Testis (tissue), 3 donors: ENCODE results near the gene KATNB1. TPM values are rescaled to one million over a fixed set of nuclear protein-coding genes. Genes with fewer than 3 reads are reported as not detected.

Experiments used
- DNase-seq: peaks from one replicate; pipeline ENCODE4 v3.0.0-alpha.2; 2019
- H3K27ac ChIP-seq, 2 donors: fragments of 200-600 bp; sonication (generic); one replicate each; pipeline ENCODE4 v1.5.1; 2019
- H3K27me3 ChIP-seq: fragments of 200-600 bp; sonication (generic); one replicate; pipeline ENCODE4 v1.5.1; 2019
- H3K36me3 ChIP-seq: fragments of 200-600 bp; sonication (generic); one replicate; pipeline ENCODE4 v1.5.1; 2017; ENCODE audit warnings: low read depth; ENCODE audit errors: missing control alignments
- H3K4me1 ChIP-seq: fragments of 200-600 bp; sonication (generic); one replicate; pipeline ENCODE4 v1.5.1; 2019
- H3K4me3 ChIP-seq, 2 donors: fragments of 200-600 bp; sonication (generic); one replicate each; pipeline ENCODE4 v1.5.1; 2017 to 2019
- H3K9me3 ChIP-seq: fragments of 200-600 bp; sonication (generic); one replicate; pipeline ENCODE4 v1.5.1; 2017
- CTCF ChIP-seq, 3 experiments: fragments of 450-650 bp in 2 of 3; fragments of 200-600 bp in 1 of 3; sonication (generic) in 1 of 3; IDR thresholded peaks; one replicate each; pipeline ENCODE4 v1.5.1; 2016 to 2019; ENCODE audit warnings: antibody characterized with exemption in 3 of 3, mild to moderate bottlenecking in 2 of 3, moderate library complexity in 1 of 3
- POLR2A ChIP-seq: fragments of 450-650 bp; IDR thresholded peaks from one replicate; pipeline ENCODE4 v1.6.1; 2017; ENCODE audit warnings: antibody characterized with exemption, mild to moderate bottlenecking, moderate library complexity
- WGBS, 2 donors: methylation state at CpG; one replicate each; pipeline ENCODE4 v1.1.5; 2018; 5-methylcytosine and 5-hydroxymethylcytosine counted together
- intact Hi-C: fragments of 100-400 bp; cut with DNase I; formaldehyde crosslinking; loops from one replicate; pipeline ENCODE4 v1.15.1; 2023; ENCODE audit warnings: low total_unique reads
- polyA plus RNA-seq: library from polyadenylated mRNA; stranded (reverse); fragments of 350-450 nt; fragmentation: Illumina TruSeq; extraction: RNeasy Lipid Tissue Mini Kit (QIAGEN cat#74804); gene quantifications from one replicate; pipeline ENCODE4 v1.2.3, GENCODE V29; 2014; ENCODE audit warnings: low read depth, low replicate concordance; ENCODE audit not compliant: insufficient read depth
- total RNA-seq, 2 donors: library from RNA; depleted of rRNA; stranded (reverse); fragments of >200 nt; gene quantifications; one replicate each; pipeline ENCODE4 v1.2.3, GENCODE V29; 2016

The KATNB1 gene
- total and polyA plus RNA-seq, 3 donors from 2014 or later, result 52.7 to 105 (median 53.5) TPM

GRCh38 chr16:57747091-57747490 is 11.5 kb downstream of the KATNB1 start:
- H3K9me3 ChIP-seq, result no peaks in the 10 kb centered on the region
- H3K27ac ChIP-seq, result no peak overlapping the region
- H3K4me1 ChIP-seq, result no peaks in the 10 kb centered on the region
- intact Hi-C loops, result no loop called here
- DNase-seq, result no peak
- no peaks in the 10 kb centered on the region for H3K36me3 ChIP-seq
- TF ChIP-seq CTCF (IDR thresholded peaks at IDR 0.05) (no peak), POLR2A (no peak)
- H3K4me3 ChIP-seq, result no peak overlapping the region
- 92 to 94% methylated on average over 3 to 7 of the region's 7 CpGs for WGBS, 2 donors
- H3K27me3 ChIP-seq, result no peaks in the 10 kb centered on the region

GRCh38 chr16:57747496-57747895 is 11.9 kb downstream of the KATNB1 start:
- no peak overlapping the region for H3K4me3 ChIP-seq
- no peaks in the 10 kb centered on the region for H3K4me1 ChIP-seq
- H3K27me3 ChIP-seq, result no peaks in the 10 kb centered on the region
- intact Hi-C loops, result no loop called here
- no peaks in the 10 kb centered on the region for H3K9me3 ChIP-seq
- TF ChIP-seq CTCF (IDR thresholded peaks at IDR 0.05) (no peak), POLR2A (no peak)
- H3K27ac ChIP-seq, result no peak overlapping the region
- no peak for DNase-seq
- 93% methylated on average over 9 to 12 of the region's 12 CpGs for WGBS, 2 donors
- H3K36me3 ChIP-seq, result no peaks in the 10 kb centered on the region

GRCh38 chr16:57747996-57748395 is 12.4 kb downstream of the KATNB1 start:
- no peaks in the 10 kb centered on the region for H3K9me3 ChIP-seq
- intact Hi-C loops, result no loop called here
- H3K27me3 ChIP-seq, result no peaks in the 10 kb centered on the region
- H3K36me3 ChIP-seq, result no peaks in the 10 kb centered on the region
- H3K27ac ChIP-seq, result no peak overlapping the region
- TF ChIP-seq POLR2A, result no peak
- TF ChIP-seq CTCF (IDR thresholded peaks at IDR 0.05), result no peak
- no peak for DNase-seq
- WGBS, 2 donors, result 95 to 96% methylated on average over 4 to 6 of the region's 6 CpGs
- no peak overlapping the region for H3K4me3 ChIP-seq
- H3K4me1 ChIP-seq, result no peaks in the 10 kb centered on the region

- H3K4me1 ChIP-seq, result no peaks in the 10 kb centered on the region
- 82 to 84% methylated on average over 9 to 11 of the region's 11 CpGs for WGBS, 2 donors
- TF ChIP-seq CTCF (IDR thresholded peaks at IDR 0.05), result no peak
- no peak for TF ChIP-seq POLR2A
- no peak overlapping the region for H3K4me3 ChIP-seq
- intact Hi-C loops, result no loop called here
- H3K27ac ChIP-seq, result no peak overlapping the region
- DNase-seq, result no peak
- H3K36me3 ChIP-seq, result no peaks in the 10 kb centered on the region
- H3K27me3 ChIP-seq, result no peaks in the 10 kb centered on the region
- no peaks in the 10 kb centered on the region for H3K9me3 ChIP-seq
These were observed 13.0 kb downstream of the KATNB1 start for GRCh38 chr16:57748596-57748995.

GRCh38 chr16:57749101-57749692 is 13.6 kb downstream of the KATNB1 start:
- DNase-seq, result no peak
- H3K9me3 ChIP-seq, result no peaks in the 10 kb centered on the region
- TF ChIP-seq POLR2A, result no peak
- no peak for TF ChIP-seq CTCF (IDR thresholded peaks at IDR 0.05)
- H3K36me3 ChIP-seq, result no peaks in the 10 kb centered on the region
- H3K4me1 ChIP-seq, result no peaks in the 10 kb centered on the region
- 94 to 97% methylated on average over 3 of the region's 3 CpGs for WGBS, 2 donors
- no peaks in the 10 kb centered on the region for H3K27me3 ChIP-seq
- intact Hi-C loops, result no loop called here
- H3K4me3 ChIP-seq, result no peak overlapping the region
- no peak overlapping the region for H3K27ac ChIP-seq
